MM.1S (cell line): Measurements from ENCODE around the gene SMOC2.

Source experiments
- DNase-seq: peaks from one replicate; pipeline ENCODE4 v3.0.0-alpha.2; 2015
- H2AFZ ChIP-seq: fragments of 300-600 bp; sonication (generic); 2 replicates; pipeline ENCODE4 v1.6.0; 2016; ENCODE audit warnings: antibody characterized with exemption, low read length
- H3F3A ChIP-seq: fragments of 300-600 bp; sonication (generic); 2 replicates; pipeline ENCODE4 v1.6.1; 2016; ENCODE audit warnings: mild to moderate bottlenecking, antibody characterized with exemption, low read length, moderate library complexity, mixed read lengths; ENCODE audit not compliant: insufficient read depth
- H3K27ac ChIP-seq: fragments of 300-600 bp; sonication (generic); 2 replicates; pipeline ENCODE4 v1.5.1; 2016; ENCODE audit warnings: mild to moderate bottlenecking, low read length
- H3K27me3 ChIP-seq: fragments of 300-600 bp; sonication (generic); replicated peaks from 2 replicates; pipeline ENCODE4 v1.6.0; 2016; ENCODE audit warnings: low read length; ENCODE audit not compliant: insufficient read depth
- H3K36me3 ChIP-seq: fragments of 300-600 bp; sonication (generic); replicated peaks from 2 replicates; pipeline ENCODE4 v1.6.1; 2016; ENCODE audit warnings: mild to moderate bottlenecking, low read length, mixed read lengths; ENCODE audit not compliant: insufficient read depth
- H3K4me1 ChIP-seq: fragments of 300-600 bp; sonication (generic); 2 replicates; pipeline ENCODE4 v1.6.1; 2016; ENCODE audit warnings: low read length, mixed read lengths
- H3K4me2 ChIP-seq: fragments of 300-600 bp; sonication (generic); 2 replicates; pipeline ENCODE4 v1.6.0; 2016; ENCODE audit warnings: low read depth, low read length
- H3K4me3 ChIP-seq: fragments of 300-600 bp; sonication (generic); 2 replicates; pipeline ENCODE4 v1.5.1; 2016; ENCODE audit warnings: low read length, mixed read lengths
- H3K79me2 ChIP-seq: fragments of 300-600 bp; sonication (generic); 2 replicates; pipeline ENCODE4 v1.6.1; 2016; ENCODE audit warnings: mixed run types, low read length, mixed read lengths
- H3K9ac ChIP-seq: fragments of 300-600 bp; sonication (generic); 2 replicates; pipeline ENCODE4 v1.6.1; 2016; ENCODE audit warnings: low read length, mixed read lengths
- H3K9me2 ChIP-seq: fragments of 300-600 bp; sonication (generic); replicated peaks from 2 replicates; pipeline ENCODE4 v1.6.1; 2016; ENCODE audit warnings: mild to moderate bottlenecking, low read length, mixed read lengths; ENCODE audit not compliant: insufficient read depth
- H3K9me3 ChIP-seq: fragments of 300-600 bp; sonication (generic); replicated peaks from 2 replicates; pipeline ENCODE4 v1.6.1; 2016; ENCODE audit warnings: mild to moderate bottlenecking, low read length, mixed read lengths; ENCODE audit not compliant: insufficient read depth
- H4K20me1 ChIP-seq: fragments of 300-600 bp; sonication (generic); 2 replicates; pipeline ENCODE4 v1.6.1; 2016; ENCODE audit warnings: mild to moderate bottlenecking, low read length, moderate library complexity, mixed read lengths; ENCODE audit not compliant: insufficient read depth
- EZH2 ChIP-seq: fragments of 300-600 bp; sonication (generic); optimal IDR thresholded peaks from 2 replicates; pipeline ENCODE3; 2017; ENCODE audit warnings: low read depth, mild to moderate bottlenecking, antibody characterized with exemption, low read length, mixed read lengths
- EZH2phosphoT487 ChIP-seq: fragments of 300-600 bp; sonication (generic); IDR thresholded peaks from 2 replicates; pipeline ENCODE4 v1.6.1; 2018; ENCODE audit warnings: antibody characterized with exemption, low read length
- TF ChIP-seq, protein P1 (sequence below): fragments of 300-600 bp; sonication (generic); IDR thresholded peaks from 2 replicates; pipeline ENCODE4 v1.5.1; 2016; ENCODE audit warnings: antibody characterized with exemption, low read length, mixed read lengths

The SMOC2 gene

DNA sequence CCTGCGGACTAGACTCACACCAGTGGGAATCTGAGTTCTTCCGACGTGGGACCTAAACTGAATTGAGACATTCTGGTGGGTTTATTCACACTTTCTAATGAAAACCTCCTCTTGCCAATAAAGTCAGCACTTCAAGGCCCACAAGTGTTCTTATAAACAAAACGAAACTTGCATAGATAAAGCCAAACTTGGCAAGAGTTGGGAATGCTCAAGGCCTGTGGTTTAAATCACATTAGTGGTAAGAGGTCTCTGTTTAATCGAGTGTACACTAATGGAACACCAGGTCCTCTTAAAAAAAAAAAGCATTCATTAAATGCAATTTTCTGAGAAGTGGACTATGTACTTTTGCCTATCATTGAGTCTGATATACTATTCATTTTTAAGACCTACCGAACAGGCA, 143.3 kb downstream of the SMOC2 start:
- TF ChIP-seq EZH2 (no peak), EZH2phosphoT487 (no peak)
- TF ChIP-seq, protein P1, sequence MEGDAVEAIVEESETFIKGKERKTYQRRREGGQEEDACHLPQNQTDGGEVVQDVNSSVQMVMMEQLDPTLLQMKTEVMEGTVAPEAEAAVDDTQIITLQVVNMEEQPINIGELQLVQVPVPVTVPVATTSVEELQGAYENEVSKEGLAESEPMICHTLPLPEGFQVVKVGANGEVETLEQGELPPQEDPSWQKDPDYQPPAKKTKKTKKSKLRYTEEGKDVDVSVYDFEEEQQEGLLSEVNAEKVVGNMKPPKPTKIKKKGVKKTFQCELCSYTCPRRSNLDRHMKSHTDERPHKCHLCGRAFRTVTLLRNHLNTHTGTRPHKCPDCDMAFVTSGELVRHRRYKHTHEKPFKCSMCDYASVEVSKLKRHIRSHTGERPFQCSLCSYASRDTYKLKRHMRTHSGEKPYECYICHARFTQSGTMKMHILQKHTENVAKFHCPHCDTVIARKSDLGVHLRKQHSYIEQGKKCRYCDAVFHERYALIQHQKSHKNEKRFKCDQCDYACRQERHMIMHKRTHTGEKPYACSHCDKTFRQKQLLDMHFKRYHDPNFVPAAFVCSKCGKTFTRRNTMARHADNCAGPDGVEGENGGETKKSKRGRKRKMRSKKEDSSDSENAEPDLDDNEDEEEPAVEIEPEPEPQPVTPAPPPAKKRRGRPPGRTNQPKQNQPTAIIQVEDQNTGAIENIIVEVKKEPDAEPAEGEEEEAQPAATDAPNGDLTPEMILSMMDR: no peak
- H3K9ac ChIP-seq: no peak overlapping the region
- H3K79me2 ChIP-seq: no peaks in the 10 kb centered on the region
- H3K9me2 ChIP-seq: no peaks in the 10 kb centered on the region
- no peak overlapping the region for H3K4me3 ChIP-seq
- DNase-seq: no peak
- H3K9me3 ChIP-seq: no peaks in the 10 kb centered on the region
- no peak overlapping the region for H2AFZ ChIP-seq
- no peaks in the 10 kb centered on the region for H3K36me3 ChIP-seq
- H3K4me2 ChIP-seq: no peak overlapping the region
- H3K4me1 ChIP-seq: no peaks in the 10 kb centered on the region
- H3K27ac ChIP-seq: no peak overlapping the region
- no peaks in the 10 kb centered on the region for H3K27me3 ChIP-seq
- no peaks in the 10 kb centered on the region for H4K20me1 ChIP-seq
- H3F3A ChIP-seq: no peaks in the 10 kb centered on the region

DNA sequence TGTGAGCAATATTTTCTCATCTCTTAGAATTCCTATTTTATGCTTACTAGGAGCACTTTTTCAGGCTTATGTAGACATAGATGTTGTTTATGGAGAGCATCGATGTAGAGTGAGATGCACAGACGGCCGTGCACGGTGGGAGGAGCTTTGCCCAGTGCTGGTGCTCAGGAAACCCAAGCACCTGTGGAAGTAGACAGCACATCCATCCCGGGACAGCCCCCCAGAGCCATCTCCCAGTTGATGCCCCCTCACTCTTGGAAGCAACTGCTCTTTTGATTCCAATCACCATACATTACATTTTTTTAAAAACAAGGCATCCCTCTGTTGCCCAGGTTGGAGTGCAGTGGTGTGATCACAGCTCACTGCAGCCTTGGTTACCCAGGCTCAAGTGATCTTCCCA, 143.7 kb downstream of the SMOC2 start:
- no peak for DNase-seq
- no peaks in the 10 kb centered on the region for H3K9me2 ChIP-seq
- H3K9ac ChIP-seq: no peak overlapping the region
- no peaks in the 10 kb centered on the region for H3F3A ChIP-seq
- H3K4me2 ChIP-seq: no peak overlapping the region
- H3K27ac ChIP-seq: no peak overlapping the region
- H3K9me3 ChIP-seq: no peaks in the 10 kb centered on the region
- no peak overlapping the region for H3K4me3 ChIP-seq
- TF ChIP-seq, protein P1: no peak
- no peaks in the 10 kb centered on the region for H4K20me1 ChIP-seq
- H3K79me2 ChIP-seq: no peaks in the 10 kb centered on the region
- H3K4me1 ChIP-seq: no peaks in the 10 kb centered on the region
- no peak overlapping the region for H2AFZ ChIP-seq
- no peaks in the 10 kb centered on the region for H3K36me3 ChIP-seq
- H3K27me3 ChIP-seq: no peaks in the 10 kb centered on the region

DNA sequence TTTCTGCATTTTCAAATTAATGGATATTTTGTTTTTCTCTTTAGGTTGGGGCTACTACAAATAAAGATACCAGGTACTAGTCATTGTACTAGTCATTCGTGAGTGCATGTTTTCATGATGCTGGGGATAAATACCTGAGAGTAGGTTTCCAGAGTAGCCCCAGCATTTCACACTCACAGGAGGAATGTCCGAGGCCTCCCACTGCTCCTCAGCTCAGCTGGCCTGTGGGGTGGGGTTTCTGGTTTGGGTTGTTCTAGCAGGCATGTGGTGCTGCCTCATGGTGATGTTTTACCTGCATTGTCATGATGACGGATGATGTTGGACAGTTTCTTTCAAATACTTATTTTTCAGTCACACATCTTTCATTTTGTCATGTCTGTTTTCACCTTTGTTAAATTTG, 144.5 kb downstream of the SMOC2 start:
- no peak overlapping the region for H3K4me2 ChIP-seq
- H3K36me3 ChIP-seq: no peaks in the 10 kb centered on the region
- no peak overlapping the region for H3K9ac ChIP-seq
- H3K4me3 ChIP-seq: no peak overlapping the region
- no peaks in the 10 kb centered on the region for H3K4me1 ChIP-seq
- no peaks in the 10 kb centered on the region for H3K27me3 ChIP-seq
- H3K27ac ChIP-seq: no peak overlapping the region
- no peak overlapping the region for H2AFZ ChIP-seq
- no peak for TF ChIP-seq EZH2
- TF ChIP-seq EZH2phosphoT487: no peak
- TF ChIP-seq, protein P1: no peak
- H3K9me2 ChIP-seq: no peaks in the 10 kb centered on the region
- DNase-seq: no peak
- H3F3A ChIP-seq: no peaks in the 10 kb centered on the region
- no peaks in the 10 kb centered on the region for H3K9me3 ChIP-seq
- no peaks in the 10 kb centered on the region for H4K20me1 ChIP-seq
- no peaks in the 10 kb centered on the region for H3K79me2 ChIP-seq

DNA sequence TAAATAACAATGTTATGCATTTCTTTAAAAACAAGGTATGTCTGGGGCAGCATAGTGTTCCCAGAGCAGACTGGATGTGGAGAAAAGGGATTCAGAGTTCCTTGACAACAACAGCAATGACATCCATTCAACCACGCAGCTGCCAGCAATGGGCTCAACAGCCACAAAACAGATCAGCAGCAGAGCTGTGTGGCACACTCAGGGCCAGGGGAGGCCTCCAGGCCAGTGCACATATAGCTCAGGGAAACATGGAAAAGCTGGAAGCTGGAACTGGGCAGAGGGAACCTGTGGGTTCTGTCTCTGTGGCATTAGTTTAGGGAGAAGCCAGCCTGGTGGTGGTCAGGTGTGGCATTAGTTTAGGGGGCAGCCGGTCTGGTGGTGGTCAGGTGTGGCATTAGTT, 148.3 kb downstream of the SMOC2 start:
- Histone ChIP-seq H3K4me1 (no peaks in the 10 kb centered on the region), H3K9me3 (no peaks in the 10 kb centered on the region), H3K4me2 (no peak overlapping the region), H3K27ac (no peak overlapping the region), H3K27me3 (no peaks in the 10 kb centered on the region), H4K20me1 (no peaks in the 10 kb centered on the region), H3K9ac (no peak overlapping the region), H3K4me3 (no peak overlapping the region), H3K9me2 (no peaks in the 10 kb centered on the region), H2AFZ (no peak overlapping the region), H3F3A (no peaks in the 10 kb centered on the region), H3K36me3 (no peaks in the 10 kb centered on the region), H3K79me2 (no peaks in the 10 kb centered on the region)
- no peak for DNase-seq
- TF ChIP-seq EZH2 (no peak), EZH2phosphoT487 (no peak)
- TF ChIP-seq, protein P1: no peak
